ENCODE results near the gene PPBP.

The PPBP gene

DNA sequence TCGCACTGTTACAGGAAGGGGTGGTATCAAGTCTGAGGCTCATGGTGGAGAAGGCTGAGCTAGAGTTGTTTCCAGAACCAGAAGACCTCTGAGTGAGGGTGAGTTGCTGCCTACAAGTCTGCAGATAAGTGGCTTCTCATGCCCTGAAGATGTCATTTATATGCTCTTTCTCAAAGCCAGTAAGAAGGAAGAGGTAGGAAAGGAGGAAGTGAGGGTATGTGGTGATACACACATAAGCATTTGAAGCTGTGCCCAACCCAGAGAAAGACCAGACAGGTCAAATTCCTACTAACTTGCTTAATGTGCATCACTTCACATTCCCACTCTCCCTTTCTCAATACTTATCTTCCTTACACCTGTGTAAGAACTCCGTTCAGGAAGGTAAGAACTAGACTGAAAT lies at the start of gene PPBP:
Gene PPBP, minus strand, starts transcription at position 130 of the 400 bp plus-strand sequence. Its CDS starts 87 bp downstream, at position 43.
- H3K4me3 ChIP-seq (ENCODE audit: low read length): no peak within 1 kb of the TSS
- TF ChIP-seq, protein P1, sequence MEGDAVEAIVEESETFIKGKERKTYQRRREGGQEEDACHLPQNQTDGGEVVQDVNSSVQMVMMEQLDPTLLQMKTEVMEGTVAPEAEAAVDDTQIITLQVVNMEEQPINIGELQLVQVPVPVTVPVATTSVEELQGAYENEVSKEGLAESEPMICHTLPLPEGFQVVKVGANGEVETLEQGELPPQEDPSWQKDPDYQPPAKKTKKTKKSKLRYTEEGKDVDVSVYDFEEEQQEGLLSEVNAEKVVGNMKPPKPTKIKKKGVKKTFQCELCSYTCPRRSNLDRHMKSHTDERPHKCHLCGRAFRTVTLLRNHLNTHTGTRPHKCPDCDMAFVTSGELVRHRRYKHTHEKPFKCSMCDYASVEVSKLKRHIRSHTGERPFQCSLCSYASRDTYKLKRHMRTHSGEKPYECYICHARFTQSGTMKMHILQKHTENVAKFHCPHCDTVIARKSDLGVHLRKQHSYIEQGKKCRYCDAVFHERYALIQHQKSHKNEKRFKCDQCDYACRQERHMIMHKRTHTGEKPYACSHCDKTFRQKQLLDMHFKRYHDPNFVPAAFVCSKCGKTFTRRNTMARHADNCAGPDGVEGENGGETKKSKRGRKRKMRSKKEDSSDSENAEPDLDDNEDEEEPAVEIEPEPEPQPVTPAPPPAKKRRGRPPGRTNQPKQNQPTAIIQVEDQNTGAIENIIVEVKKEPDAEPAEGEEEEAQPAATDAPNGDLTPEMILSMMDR (IDR thresholded peaks at IDR 0.05; ENCODE audit: insufficient read depth, low read depth, low read length, missing control alignments): no peak
- peak; percentile 69 for DNase-seq (ENCODE audit: low read depth)

- TF ChIP-seq, protein P1 (IDR thresholded peaks at IDR 0.05; ENCODE audit: insufficient read depth, low read depth, low read length, missing control alignments): no peak
- no peak for DNase-seq (ENCODE audit: low read depth)
- peak overlapping the region; percentile 71 for H3K4me3 ChIP-seq (ENCODE audit: low read length)
Observed at GRCh38 chr4:74037076-74037955, 49.3 kb upstream of the PPBP start.

DNA sequence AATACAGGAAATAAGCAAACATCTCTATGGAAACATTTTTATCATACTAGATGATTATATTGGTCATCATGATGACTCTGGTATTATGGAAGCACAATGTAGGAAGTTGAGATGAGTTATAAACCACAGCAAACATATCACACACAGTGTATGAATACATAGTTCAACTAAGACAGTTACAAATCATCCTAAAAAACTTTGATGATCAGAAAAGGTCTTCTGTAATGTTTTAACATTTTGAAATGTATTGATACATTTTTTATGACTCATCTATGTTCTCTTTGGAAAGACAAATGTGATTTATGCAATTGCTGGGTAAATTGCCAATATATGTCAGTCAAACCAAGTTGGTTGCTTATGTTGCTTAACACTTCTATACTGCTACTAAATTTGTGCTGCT lies 45.7 kb upstream of the PPBP start:
- H3K4me3 ChIP-seq (ENCODE audit: low read length): no peak overlapping the region
- peak; percentile 69 for DNase-seq (ENCODE audit: low read depth)
- TF ChIP-seq, protein P1 (IDR thresholded peaks at IDR 0.05; ENCODE audit: insufficient read depth, low read depth, low read length, missing control alignments): no peak

DNA sequence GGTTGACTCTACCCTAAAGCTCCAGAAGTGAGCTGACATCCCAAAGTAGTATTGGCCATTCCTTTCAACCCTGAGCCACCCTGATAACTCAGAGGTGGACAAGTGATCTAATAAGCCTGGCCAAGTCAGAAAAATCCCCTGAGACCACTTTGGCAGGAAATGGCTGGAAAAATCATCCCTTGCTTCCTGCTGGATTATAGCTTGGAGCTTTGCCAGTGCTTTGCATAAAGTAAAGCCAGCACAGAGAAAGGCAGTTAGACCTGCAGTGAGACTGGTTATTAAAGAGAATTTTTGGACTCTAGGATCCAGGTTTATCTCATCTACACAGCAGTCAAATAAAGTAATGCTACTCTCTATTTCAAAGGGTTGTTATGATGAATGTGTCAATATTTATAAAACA lies 44.1 kb upstream of the PPBP start:
- TF ChIP-seq, protein P1 (IDR thresholded peaks at IDR 0.05; ENCODE audit: insufficient read depth, low read depth, low read length, missing control alignments): no peak
- H3K4me3 ChIP-seq (ENCODE audit: low read length): no peak overlapping the region
- DNase-seq (ENCODE audit: low read depth): peak; percentile 23

- H3K4me3 ChIP-seq (ENCODE audit: low read length): no peak overlapping the region
- TF ChIP-seq, protein P1 (IDR thresholded peaks at IDR 0.05; ENCODE audit: insufficient read depth, low read depth, low read length, missing control alignments): no peak
- no peak for DNase-seq (ENCODE audit: low read depth)
Observed at GRCh38 chr4:74031576-74031975, 43.6 kb upstream of the PPBP start.

DNA sequence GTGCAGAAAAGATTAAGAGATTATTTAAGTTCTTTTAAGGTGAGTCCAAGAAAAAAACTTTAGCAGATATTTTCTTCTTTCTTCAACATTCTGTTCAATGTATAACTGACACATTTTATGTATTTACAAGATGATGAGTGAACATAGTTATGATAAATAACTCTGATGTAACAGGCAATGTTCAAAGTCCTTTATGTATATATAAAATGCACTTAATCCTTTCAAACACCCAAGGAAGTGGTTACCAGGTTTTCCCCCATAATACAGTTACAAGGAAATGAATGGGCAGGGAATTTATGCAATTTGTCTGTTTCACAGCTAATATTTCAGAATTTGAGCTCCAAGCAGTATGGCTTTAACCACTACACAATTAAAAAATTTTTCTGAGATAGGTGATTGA lies 42.3 kb upstream of the PPBP start:
- no peak for DNase-seq (ENCODE audit: low read depth)
- TF ChIP-seq, protein P1 (IDR thresholded peaks at IDR 0.05; ENCODE audit: insufficient read depth, low read depth, low read length, missing control alignments): no peak

GRCh38 chr4:74028504-74028903 lies 40.5 kb upstream of the PPBP start:
- no peak overlapping the region for H3K4me3 ChIP-seq (ENCODE audit: low read length)
- no peak for DNase-seq (ENCODE audit: low read depth)
- TF ChIP-seq, protein P1 (IDR thresholded peaks at IDR 0.05; ENCODE audit: insufficient read depth, low read depth, low read length, missing control alignments): no peak

More for the DNA sequence above, 42.3 kb upstream of the PPBP start:
- no peak overlapping the region for H3K4me3 ChIP-seq (ENCODE audit: low read length)

Measured in epithelial cell of esophagus (primary cell).